GM18520 (cell line): ENCODE measurements around the gene LYAR.
A peak's percentile ranks its signal among the peaks of the same experiment; 100 is the strongest.
"Not testable (repeated sequence)": the region's sequence is repeated elsewhere in the genome, so short reads cannot be mapped to it uniquely, and the experiment has no call there.

Experiments
- ATAC-seq: cut with Tn5 transposase; IDR thresholded peaks from one replicate; pipeline ENCODE4 v1.9.1; 2021; ENCODE audit not compliant: unreplicated experiment

LYAR gene

DNA sequence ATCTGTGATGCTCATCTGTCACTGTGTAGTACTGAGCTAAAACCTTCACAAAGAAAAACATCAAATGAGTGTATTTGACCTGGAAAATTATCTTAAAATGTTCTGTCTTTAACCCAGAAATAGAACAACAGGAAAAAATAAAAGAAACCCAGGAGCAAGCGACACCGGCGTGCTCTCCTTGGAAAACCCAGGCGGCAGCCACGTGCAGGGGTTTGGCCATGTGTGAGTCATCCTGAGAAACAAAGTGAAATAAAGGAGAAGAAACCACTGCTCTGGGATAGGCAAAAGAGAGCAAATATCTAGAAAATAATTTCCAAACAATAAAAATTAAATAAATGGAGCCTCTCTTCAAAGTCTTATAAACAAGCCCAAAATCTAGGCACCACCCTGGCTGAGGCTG, 22.0 kb downstream of the LYAR start:
- no peak for ATAC-seq

DNA sequence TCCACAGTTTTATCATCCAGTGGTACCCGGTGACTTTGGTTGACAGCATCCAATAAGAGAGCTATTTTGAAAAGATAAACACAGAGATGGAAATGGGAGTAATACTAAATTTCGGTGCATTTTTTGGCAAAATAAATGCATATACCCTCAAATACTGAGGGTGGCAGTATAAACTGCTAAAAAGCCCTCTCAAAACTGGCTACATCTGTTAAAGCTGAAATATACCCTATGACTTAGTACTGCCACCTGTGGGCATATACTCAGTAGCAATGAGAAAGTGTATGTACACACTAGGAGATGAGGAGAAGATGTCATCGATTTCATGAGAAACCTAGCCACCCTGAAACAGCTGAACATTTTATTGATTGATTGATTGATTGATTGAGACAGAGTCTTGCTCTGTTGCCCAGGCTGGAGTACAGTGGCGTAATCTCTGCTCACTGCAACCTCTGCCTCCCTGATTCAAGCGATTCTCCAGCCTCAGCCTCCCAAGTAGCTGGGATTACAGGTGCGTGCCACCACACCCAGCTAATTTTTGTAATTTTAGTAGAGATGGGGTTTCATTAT, 29.7 kb downstream of the LYAR start:
- ATAC-seq, result no peak

DNA sequence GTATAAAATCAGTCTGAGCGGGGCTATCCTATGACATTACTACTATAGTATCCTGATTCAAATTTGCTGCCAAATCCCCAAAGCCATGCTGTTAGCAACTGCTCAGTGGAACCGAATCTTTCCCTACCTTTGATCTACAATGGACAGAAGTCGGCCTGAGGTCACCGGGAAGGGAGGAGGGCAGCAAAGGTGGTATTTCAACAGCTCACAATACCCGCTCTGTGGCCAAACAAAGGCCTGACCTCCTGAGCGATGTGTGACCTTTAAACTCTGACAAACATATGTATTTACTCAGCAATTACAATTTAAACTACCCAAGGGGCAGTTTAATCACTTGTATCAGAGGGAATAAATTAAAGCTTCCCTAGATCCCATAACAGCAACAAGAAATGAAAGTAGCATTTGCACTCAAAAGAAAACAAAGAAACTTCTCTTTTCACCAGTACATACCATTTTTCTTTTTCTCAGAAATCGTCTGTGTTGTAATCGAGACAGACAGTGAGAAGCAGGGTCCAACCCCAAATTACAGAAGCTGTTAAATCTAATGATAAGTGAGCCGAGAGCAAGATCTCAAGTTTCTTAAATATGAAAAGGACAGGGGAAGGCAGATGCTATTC, 30.4 kb downstream of the LYAR start:
- no peak for ATAC-seq

DNA sequence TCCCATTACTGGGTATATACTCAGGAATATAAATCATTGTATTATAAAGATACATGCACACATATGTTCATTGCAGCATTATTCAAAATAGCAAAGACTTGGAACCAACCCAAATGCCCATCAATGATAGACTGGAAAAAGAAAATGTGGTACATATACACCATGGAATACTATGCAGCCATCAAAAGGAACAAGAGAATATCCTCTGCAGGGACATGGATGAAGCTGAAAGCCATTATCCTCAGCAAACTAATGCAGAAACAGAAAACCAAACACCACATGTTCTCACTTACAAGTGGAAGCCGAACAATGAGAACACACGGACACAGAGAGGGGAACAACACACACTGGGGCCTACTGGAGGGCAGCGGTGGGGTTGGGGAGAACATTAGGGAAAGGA, 32.2 kb downstream of the LYAR start:
- ATAC-seq, result not testable (repeated sequence)

DNA sequence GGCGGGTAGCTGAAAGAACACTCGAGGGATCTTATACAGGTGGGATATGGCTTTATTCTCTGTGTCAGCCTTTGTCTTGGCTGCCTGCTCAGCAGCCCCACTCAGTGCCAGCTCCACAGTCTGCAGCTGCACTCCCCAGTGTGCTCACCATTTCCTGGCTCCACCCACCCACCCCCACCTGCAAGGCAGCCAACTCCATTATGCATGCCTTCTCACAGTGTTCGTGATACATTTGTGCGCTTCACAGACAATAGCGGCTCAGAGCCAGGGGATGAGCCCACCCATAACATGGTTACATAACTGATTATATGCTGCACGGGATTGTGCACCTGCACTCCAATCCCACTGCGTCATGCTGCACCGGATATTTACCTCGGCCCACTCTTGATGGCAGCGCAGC, 33.2 kb downstream of the LYAR start:
- ATAC-seq, result no peak

DNA sequence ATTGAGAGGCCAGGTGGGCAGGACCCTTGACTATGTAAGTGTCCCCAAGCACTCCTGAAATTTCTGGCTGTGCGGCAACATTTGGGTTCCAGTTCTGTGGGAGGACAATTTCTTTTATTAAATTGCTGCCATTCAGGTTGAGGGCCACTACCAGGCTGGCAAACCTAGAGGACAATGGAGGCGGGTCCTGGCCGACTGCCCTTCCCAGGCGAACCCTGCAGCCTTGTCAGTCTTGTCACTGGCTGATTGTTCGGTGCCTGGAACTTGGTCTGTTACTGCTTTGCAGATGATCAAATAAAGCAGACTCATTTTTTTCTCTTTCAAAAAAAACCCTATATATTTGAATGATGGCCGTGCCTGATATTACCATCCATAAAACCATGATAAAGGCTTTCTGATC, 35.3 kb downstream of the LYAR start:
- ATAC-seq, result no peak

DNA sequence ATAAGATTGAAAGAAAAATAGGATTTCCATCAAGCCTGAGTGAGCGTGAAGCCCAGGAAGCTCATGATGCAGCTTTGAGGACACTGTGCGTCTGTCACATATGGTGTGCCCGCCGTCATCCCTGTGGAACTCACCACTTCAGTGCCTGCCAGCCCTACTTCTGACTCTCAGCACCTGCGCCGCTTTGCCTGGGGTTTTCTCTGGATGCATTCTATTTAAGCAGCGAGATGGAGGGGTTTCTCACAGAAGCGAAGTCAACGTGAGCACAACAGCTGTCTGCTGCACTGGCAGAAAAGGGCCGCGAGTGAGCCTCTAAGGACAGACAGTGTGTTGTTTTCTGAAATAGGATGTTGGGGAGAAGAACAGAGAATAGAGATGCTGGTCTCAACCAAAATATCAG, 35.8 kb downstream of the LYAR start:
- ATAC-seq, result no peak

DNA sequence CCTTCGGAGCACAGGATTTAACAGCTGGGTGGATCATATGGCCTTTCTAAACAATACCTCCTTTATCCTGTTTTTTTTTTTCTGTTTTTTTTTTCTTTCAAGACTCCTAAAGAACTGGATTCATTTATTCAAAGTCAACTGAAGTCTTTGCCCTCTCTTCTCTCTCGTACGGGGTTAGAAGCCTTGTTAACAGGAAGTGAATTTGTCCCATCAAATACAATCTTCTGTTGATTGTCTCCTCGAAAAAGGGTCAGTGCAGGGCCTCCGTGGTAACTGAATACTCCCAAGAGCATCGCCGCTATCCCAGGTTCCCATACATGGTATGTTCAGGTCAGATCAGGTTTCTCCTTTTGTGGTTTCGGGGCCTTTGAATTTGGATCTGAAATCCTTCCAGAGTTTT, 40.1 kb downstream of the LYAR start:
- ATAC-seq, result no peak

DNA sequence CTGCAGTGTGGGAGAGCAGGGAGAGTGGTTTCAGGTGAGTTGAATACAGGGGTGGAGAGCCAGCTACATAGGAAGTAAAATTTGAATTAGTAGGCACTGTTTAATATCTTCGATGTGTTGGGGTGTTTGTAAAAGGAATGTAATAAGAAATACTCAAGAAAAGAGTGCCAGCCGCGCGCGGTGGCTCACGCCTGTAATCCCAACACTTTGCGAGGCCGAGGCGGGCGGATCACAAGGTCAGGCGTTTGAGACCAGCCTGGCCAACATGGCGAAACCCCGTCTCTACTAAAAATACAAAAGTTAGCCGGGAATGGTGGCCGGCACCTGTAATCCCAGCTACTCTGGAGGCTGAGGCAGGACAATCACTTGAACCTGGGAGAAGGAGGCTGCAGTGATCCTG, 40.6 kb downstream of the LYAR start:
- not testable (repeated sequence) for ATAC-seq

DNA sequence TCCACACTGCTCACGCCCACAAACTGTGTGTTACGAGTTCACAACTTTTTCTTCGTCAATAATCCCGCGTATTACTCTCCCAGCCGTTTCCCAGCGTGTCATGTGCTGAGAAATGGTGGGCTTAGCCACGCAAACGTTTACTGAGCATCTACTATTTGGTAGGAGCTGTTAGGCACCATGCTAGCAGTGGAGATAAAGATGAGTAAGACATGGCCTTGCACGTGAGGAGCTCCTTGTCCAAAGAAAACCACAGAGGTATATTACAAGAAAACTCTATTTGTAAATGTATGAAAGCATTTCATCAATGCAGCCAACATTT, 41.1 kb downstream of the LYAR start:
- ATAC-seq, result no peak

DNA sequence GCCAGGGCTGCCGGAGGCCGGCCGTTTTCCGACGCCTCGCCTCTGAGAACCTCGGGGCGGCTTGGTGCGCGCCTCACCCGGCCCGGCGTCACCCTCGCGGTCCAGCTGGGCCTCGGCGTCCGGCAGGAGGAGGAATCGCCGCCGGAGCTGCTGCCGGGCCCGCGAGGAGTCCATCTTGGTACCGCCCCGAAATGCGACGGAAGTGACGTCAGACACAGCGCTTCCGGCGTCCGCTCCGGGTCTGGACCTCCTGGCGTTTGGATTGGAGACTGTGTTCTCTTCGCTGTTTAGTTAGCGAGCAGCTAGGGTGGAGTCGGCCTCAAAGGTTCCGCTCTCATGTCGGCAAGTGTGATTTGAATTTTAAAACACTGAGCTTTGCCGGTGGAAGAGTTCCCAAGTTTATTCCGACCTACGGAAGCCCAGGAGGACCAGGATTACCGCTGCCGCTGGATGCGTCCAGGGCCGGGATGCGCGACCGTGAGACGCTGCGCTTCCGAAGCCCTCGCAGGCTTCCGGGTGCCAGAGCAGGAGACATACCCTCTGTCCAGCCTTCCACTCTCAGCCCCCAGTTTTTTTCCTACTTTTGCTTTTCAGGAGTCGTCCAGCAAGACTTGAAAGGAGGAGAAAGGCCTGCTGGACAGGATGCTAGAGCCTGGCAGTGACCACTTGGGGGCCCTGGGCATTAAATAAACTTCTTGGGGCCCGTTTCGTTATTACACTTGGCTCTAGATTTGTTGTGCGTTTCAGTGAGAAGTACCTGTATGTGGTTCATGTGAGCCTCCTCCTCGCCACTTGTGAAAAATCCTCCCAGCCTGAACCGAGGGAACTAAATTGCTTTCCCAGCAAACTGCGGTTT, 41.7 kb downstream of the LYAR start, which contains the start of gene TMEM128:
Gene TMEM128 (minus strand): TSS at position 195 of the 856 bp plus-strand sequence. CDS start 21 bp downstream, at position 174.
- peak; percentile 86 for ATAC-seq

DNA sequence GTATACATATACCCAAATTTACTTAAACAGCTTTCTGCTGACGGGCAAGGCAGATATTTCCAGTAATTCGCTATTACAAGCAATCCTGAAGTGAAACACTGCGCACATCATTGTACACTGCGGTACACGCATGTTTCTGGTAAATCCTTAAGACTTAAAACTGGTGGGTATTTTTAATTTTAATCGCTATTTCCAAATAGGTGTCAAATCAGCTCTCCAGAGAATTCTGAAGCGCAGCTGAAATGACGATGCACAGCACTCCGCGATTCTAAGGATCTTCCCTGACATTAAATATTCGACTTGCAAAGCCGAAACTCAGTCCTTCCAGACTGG, 42.3 kb downstream of the LYAR start:
- ATAC-seq, result no peak

DNA sequence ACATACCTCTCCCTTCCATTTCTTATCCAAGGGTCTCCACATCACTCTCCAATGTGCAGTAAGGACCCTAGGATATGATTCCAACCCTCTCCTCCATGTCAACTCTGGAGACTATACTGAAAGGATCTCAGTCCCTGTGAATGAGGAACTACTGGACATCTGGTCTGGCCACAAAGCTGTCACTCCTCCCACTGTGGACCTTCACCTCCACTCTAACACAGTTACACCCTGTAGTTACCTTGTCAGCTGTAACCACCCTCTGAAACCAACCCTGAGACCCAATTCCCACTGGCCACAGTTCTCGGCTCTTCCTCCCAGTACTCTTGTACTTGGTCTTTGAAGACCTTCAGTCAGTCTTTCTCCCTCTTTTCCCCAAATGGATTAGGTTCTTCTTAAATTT, 44.8 kb downstream of the LYAR start:
- no peak for ATAC-seq

DNA sequence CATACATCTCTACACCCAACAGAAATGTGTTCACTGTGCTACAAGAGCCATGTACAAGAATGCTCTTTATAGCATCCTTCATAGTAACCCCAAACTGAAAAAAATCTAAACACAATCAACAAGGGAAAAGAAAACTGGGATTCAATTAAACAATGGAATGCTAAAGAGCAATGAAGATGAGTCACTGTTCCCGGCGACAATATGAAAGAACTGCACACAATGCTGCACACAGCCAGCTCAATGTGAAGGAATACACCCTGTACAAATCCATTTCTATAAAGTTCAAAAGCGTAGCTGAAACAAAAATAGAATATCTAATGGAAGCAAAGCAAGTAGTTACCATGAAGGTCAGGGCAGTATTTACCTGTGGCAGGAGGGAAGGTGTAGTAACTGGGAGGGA, 50.4 kb downstream of the LYAR start:
- ATAC-seq, result not testable (repeated sequence)

DNA sequence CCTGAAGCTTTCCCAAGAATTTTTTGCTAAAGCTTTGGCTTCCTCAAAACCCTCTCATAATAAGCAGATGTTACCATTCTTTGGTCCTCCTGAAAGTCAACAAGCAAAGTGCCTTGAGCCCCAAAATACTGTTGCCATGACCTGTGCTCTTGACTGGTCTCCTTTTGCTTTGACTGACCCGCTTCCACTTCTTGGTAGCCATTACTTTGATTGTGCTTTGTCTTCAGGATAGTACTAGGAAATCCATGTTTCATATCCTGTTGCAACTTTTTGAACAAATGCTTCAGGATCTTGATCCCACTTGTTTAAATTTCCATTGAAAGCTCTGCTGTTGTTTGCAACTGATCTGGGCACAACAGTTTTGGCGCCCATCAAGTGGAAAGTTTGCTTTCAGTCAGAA, 56.3 kb downstream of the LYAR start:
- no peak for ATAC-seq

DNA sequence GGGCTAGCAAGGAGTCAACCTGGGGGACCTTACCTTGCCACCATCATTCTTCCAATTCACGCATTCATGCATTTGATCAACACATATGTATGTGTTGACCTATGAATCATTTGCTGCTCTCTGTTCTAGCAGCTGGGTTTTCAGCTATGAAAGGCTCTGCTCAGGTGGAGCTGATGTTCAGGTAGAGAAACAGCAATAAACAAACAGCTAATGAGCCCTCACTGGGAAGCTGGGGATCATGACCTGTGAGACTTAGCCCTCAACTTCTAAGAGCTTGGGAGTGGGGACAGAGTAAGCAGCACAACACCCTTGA, 61.6 kb downstream of the LYAR start:
- ATAC-seq, result no peak

DNA sequence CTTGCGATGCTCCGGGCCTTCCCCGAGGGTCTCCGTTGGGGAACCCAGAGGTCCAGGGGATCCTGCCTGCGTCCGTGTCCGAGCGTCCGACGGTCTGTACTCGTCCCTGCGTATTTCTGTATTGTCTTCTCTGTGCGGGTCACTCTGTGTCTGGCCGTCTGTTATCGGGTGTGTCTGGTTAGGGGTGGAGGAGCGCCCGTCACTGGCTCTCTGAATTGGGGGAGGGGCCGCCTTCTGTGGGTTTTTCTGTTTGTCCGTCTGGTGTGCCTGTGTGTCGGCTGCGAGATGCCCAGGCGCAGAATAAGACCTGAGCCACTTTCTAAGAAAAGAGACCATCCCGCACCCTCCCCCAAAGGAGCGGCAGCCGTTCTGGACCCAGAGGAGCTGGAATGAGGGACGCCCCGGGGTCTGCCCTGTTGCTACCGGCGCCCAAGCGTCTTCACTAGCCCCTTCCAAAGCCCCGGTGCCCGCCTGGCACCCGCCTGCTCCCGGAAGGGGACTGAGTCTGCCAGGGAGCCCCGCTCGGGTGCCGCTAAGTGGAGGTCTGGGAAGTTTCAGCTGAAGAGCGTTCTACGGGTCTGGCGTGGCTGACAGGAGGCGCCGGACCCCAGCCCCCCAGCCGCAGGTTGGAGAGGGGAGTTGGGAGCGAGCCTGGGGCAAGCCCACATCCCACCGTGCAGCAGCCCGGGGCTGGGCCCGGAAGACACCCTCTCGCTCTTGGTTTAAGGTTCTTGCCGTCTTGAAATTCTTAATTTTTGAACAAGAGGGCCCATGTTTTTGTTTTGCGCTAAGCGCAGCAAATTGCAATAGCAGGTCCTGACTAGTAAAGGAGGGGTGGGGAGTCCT, 62.2 kb downstream of the LYAR start:
- ATAC-seq, result no peak

DNA sequence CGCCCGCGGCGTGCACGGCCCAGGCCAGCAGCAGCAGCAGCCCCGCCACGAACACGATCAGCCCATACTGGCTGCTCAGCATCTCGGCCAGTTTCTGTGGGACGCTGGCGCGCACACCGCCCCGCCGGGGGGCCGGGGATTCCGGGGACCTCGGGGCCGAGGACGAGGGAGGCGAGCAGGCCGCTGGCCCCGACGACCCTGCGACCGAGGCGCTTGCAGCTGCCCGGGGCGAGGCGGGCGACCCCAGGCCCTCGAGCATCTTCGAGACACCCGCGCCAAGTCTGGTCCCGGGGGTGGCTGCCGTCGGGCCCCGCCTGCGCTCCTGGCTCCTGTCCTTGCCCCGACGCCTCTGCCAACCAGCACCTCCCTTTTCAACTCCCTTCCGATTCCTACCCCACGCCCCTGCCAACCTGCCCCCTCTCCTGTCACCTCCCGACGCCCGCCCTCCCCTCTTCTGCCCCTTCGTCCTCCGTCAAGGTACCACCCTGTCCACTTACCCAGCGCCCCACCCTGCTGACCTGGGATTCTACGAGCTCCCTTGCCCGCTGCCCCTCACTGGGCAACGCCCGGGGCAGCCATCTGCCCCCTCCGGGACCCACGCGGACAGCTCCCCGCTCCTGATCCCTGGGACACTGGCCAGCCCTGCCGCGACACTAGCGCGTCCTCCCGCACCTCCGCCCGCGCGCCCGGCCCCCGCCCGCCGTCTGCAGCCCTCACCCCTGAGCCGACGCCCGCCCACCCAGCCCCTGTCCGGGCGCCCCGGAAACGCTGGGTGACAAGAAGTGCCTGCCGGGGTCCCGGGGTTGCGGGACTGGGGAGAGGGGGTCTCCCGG, 63.1 kb downstream of the LYAR start, which contains the start of gene OTOP1:
Gene OTOP1 (minus strand): TSS at position 324 of the 833 bp plus-strand sequence. CDS start 65 bp downstream, at position 259.
- no peak for ATAC-seq

DNA sequence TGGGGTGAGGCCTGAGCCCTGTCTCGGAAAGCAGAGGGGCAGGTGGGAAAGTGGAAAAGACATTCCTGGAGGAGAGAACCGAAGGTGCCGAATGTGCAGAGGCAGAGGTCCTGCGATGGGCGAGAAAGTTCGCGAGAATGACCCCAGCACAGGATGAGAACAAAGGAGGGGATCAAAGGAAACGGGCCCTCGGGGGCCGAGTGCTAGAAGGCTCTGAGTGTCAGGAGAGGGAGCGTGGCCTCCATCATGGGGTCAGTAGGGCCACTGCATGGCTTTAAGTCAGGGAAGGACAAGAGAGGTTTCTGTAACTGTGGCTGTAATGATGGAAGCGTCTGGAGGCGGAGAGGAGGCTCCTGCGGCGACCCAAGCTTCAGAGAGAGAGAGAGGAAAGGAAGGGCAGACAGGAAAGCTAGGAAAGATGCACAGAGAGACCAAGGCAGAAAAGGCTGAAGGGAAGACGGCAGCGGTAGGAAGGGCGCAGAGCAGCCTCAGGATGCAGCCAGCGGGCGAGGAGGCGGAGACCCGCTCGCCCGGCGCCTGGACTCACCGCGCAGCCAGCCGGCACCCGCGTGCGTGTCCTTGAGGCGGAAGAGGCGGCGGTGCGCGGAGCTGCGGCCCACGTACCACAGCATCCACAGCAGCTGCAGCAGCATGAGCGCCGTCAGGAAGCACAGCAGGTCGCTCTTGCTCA, 63.9 kb downstream of the LYAR start:
- no peak for ATAC-seq
